Epithelial cell of proximal tubule (primary cell): ENCODE data around the gene NDUFV3. TPM values are rescaled to one million over a fixed set of nuclear protein-coding genes. Genes with fewer than 3 reads are reported as not detected.
A peak's percentile ranks its signal among the peaks of the same experiment; 100 is the strongest.
"Not testable (repeated sequence)": the region's sequence is repeated elsewhere in the genome, so short reads cannot be mapped to it uniquely, and the experiment has no call there.

ENCODE experiments used
- DNase-seq: peaks from one replicate; pipeline ENCODE4 v3.0.0-alpha.2; 2011; ENCODE audit warnings: low read depth
- H3K4me3 ChIP-seq: 2 replicates; pipeline ENCODE4 v1.5.1; 2011; ENCODE audit warnings: low read depth, mild to moderate bottlenecking, low read length
- CTCF ChIP-seq: conservative IDR thresholded peaks from 2 replicates; pipeline ENCODE4 v1.5.1; 2012; ENCODE audit warnings: low read depth, mild to moderate bottlenecking, low read length
- total RNA-seq: library from RNA; depleted of rRNA; stranded (reverse); fragments of >200 nt; gene quantifications from 2 replicates; pipeline ENCODE4 v1.2.3, GENCODE V29; 2015

The NDUFV3 gene
- total RNA-seq, 1 donor from 2014 or later, result 27.1 TPM

GRCh38 chr21:42931560-42932235, 38.6 kb downstream of the NDUFV3 start:
- TF ChIP-seq CTCF, result no peak
- DNase-seq, result no peak
- H3K4me3 ChIP-seq, result no peak overlapping the region

- not testable (repeated sequence) for H3K4me3 ChIP-seq, DNase-seq
Observed at GRCh38 chr21:42932378-42933136, 39.4 kb downstream of the NDUFV3 start.

- not testable (repeated sequence) for DNase-seq, H3K4me3 ChIP-seq
Observed at GRCh38 chr21:42933137-42933970, 40.2 kb downstream of the NDUFV3 start.

GRCh38 chr21:42933973-42934372, 40.9 kb downstream of the NDUFV3 start:
- not testable (repeated sequence) for DNase-seq, H3K4me3 ChIP-seq

GRCh38 chr21:42936360-42936759, 43.3 kb downstream of the NDUFV3 start:
- H3K4me3 ChIP-seq, DNase-seq: not testable (repeated sequence)

GRCh38 chr21:42937034-42937940, 44.2 kb downstream of the NDUFV3 start:
- DNase-seq, H3K4me3 ChIP-seq: not testable (repeated sequence)

- no peak for TF ChIP-seq CTCF
- DNase-seq, result no peak
- no peak overlapping the region for H3K4me3 ChIP-seq
Observed at GRCh38 chr21:42937960-42938605, 45.0 kb downstream of the NDUFV3 start.

- not testable (repeated sequence) for DNase-seq, H3K4me3 ChIP-seq
Observed at GRCh38 chr21:42938606-42938995, 45.5 kb downstream of the NDUFV3 start.

GRCh38 chr21:42939582-42940413, 46.7 kb downstream of the NDUFV3 start:
- peak; percentile 81 for DNase-seq
- no peak overlapping the region for H3K4me3 ChIP-seq

More at GRCh38 chr21:42939582-42940413, 46.7 kb downstream of the NDUFV3 start:
- no peak for TF ChIP-seq CTCF
